Measurements from ENCODE around the gene MAP3K2.

The MAP3K2 gene

GRCh38 chr2:127256381-127256780 lies 131.4 kb downstream of the MAP3K2 start:
- FAIRE-seq (no peak), DNase-seq (ENCODE audit: insufficient read length, low spot score) (no peak)

DNA sequence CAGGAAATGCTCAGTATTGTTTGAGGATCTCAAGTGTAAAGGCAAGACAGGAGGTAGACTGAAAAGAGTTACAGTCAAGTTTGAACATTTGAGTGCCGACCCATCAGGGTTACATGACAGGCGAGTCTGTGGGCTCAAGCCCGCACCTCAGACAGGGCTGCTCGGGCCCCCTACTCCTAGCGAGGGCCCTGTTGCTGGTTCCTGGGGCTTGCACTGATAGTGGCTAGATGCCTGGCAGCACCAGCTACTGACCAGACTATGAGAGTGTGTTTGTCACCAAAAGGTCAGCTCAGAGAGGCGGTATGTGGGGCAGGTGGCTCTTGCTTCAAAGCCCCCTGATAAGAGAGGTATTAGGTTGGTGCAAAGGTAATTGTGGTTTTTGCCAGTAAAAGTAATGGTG lies 132.1 kb downstream of the MAP3K2 start:
- no peak for FAIRE-seq
- DNase-seq (ENCODE audit: insufficient read length, low spot score) = no peak
- no peak for TF ChIP-seq CTCF (IDR thresholded peaks at IDR 0.05; ENCODE audit: insufficient read depth, missing control alignments)

More at GRCh38 chr2:127256381-127256780, 131.4 kb downstream of the MAP3K2 start:
- TF ChIP-seq CTCF (IDR thresholded peaks at IDR 0.05; ENCODE audit: insufficient read depth, missing control alignments) = no peak

DNA sequence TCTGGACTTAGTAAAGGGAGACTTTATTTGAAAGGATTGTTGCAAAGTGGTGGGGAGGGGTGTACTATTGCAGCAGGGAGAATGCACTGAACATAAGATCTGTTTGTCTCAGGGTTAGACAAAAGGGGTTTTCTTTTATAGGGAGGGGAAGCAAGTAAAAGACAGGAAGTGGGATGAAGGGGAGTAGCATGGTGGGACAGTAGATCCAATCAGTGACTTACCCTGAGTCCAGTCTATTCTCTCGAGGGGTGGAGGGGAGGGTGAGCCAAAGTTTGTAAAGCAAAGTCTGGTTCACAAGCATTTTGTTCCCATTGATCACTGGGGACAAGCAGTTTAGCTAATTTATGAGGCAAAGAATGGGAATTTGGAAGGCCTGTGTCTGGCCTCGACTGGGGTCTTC lies 132.6 kb downstream of the MAP3K2 start:
- no peak for FAIRE-seq
- DNase-seq (ENCODE audit: insufficient read length, low spot score) = no peak
- TF ChIP-seq CTCF (IDR thresholded peaks at IDR 0.05; ENCODE audit: insufficient read depth, missing control alignments) = no peak

DNA sequence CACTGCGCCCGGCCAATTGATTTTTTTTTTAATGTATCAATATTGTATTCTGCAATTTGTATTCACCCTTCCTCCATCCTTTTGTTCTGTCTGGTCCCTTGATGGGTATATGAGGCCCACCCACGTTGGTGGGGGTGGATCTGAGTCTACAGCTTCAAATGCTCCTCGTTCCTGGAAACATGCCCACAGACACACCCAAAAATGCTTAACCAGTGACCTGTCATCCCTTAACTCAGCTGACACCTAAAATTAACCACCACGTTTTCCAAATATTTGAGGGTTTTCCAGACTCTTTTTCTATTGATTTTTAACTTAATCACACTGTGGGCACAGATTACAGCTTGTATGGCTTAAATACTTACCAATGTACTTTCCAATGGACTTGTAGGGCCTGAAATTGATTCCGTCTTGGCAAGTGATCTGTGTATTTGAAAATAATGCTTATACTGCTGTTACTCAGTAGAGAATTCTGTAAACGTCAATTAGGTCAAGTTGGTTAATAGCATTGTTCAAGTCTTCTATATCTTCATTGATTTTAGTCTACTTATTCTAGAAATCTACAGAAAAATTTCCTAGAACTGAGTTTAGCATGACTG lies 133.3 kb downstream of the MAP3K2 start:
- no peak for TF ChIP-seq CTCF (IDR thresholded peaks at IDR 0.05; ENCODE audit: insufficient read depth, missing control alignments)
- DNase-seq (ENCODE audit: insufficient read length, low spot score) (no peak), FAIRE-seq (no peak)
